ENCODE data around the gene EVL.
A peak's percentile ranks its signal among the peaks of the same experiment; 100 is the strongest.

The EVL gene

DNA sequence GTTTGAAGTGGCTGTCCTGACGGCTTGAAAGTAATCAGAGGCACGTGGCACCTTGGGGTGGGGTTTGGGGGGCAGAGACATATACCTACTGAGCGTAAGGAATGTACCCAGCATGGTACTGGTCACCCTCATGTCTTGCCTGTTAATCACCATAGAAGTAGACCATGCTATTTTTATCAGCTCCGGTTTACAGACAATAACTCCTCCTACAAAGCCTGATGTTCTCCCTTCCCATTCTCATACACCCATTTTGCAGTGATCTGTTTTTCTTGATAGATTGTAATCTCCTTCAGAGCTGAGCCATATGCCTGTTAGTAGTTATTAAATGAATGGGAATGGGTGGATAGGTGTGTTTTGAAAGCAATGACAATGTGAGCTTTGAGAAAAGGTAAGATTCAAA is 10.5 kb downstream of the EVL start:
- Mint-ChIP-seq H3K27me3 (ENCODE audit: low read depth) (no peaks in the 10 kb centered on the region), H3K4me3 (no peak overlapping the region), H3K4me1 (peaks cover 48% of the 10 kb centered on the region), H3K9me3 (no peaks in the 10 kb centered on the region), H3K27ac (no peak overlapping the region), H3K36me3 (ENCODE audit: low read depth) (peaks cover 6% of the 10 kb centered on the region)
- TF ChIP-seq, protein P1, sequence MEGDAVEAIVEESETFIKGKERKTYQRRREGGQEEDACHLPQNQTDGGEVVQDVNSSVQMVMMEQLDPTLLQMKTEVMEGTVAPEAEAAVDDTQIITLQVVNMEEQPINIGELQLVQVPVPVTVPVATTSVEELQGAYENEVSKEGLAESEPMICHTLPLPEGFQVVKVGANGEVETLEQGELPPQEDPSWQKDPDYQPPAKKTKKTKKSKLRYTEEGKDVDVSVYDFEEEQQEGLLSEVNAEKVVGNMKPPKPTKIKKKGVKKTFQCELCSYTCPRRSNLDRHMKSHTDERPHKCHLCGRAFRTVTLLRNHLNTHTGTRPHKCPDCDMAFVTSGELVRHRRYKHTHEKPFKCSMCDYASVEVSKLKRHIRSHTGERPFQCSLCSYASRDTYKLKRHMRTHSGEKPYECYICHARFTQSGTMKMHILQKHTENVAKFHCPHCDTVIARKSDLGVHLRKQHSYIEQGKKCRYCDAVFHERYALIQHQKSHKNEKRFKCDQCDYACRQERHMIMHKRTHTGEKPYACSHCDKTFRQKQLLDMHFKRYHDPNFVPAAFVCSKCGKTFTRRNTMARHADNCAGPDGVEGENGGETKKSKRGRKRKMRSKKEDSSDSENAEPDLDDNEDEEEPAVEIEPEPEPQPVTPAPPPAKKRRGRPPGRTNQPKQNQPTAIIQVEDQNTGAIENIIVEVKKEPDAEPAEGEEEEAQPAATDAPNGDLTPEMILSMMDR (IDR thresholded peaks at IDR 0.05; ENCODE audit: unreplicated experiment in 3 of 3): no peak

DNA sequence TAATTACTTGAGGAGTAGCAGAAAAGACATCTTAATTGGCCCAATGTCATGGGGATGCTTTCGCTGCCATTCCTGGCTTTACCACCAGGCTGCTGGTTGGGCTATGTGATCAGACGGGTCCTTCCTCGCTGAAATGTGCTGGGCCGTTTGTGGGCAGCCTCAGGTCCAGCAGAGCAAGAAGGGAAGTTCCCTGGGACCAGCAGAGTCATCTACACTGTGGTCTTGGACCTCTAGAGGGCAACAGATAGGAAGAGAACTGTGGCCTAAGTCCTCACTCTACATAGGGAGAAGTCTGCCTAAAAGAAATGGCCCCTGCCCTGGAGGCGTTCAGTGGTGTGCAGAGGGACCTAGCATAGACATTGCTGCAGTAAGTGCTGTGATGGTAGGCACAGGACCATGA is 10.9 kb downstream of the EVL start:
- Mint-ChIP-seq H3K9me3 (no peaks in the 10 kb centered on the region), H3K27me3 (ENCODE audit: low read depth) (no peaks in the 10 kb centered on the region), H3K36me3 (ENCODE audit: low read depth) (peaks cover 6% of the 10 kb centered on the region), H3K4me1 (peaks cover 45% of the 10 kb centered on the region), H3K27ac (no peak overlapping the region), H3K4me3 (no peak overlapping the region)
- TF ChIP-seq, protein P1 (IDR thresholded peaks at IDR 0.05; ENCODE audit: unreplicated experiment in 3 of 3): no peak

DNA sequence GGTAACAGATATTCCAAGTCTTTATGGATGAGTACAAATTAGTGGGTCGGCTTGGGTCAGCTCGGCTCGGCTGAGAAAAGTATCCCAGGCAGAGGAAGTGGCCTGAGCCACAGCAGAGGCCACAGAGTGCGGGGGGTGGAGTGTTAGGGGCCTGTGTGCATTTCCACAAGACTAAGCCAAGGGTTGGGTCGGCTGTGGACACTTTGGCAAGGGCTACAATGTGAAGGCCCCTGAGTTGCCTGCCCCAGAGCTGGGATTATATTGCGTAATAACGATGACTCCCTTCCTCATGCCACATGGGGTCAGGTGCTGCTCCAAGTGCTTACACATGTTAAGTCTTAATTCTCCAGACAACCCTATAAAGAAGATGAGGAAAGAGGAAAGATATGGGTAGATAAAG is 11.4 kb downstream of the EVL start:
- no peaks in the 10 kb centered on the region for H3K27me3 Mint-ChIP-seq (ENCODE audit: low read depth)
- H3K36me3 Mint-ChIP-seq (ENCODE audit: low read depth): peaks cover 6% of the 10 kb centered on the region
- TF ChIP-seq, protein P1 (IDR thresholded peaks at IDR 0.05; ENCODE audit: unreplicated experiment in 3 of 3): no peak
- no peaks in the 10 kb centered on the region for H3K9me3 Mint-ChIP-seq
- H3K4me1 Mint-ChIP-seq: peaks cover 45% of the 10 kb centered on the region
- no peak overlapping the region for H3K27ac Mint-ChIP-seq
- H3K4me3 Mint-ChIP-seq: no peak overlapping the region

- Mint-ChIP-seq H3K4me1 (peaks cover 45% of the 10 kb centered on the region), H3K36me3 (ENCODE audit: low read depth) (peaks cover 6% of the 10 kb centered on the region), H3K27me3 (ENCODE audit: low read depth) (no peaks in the 10 kb centered on the region), H3K4me3 (no peak overlapping the region), H3K27ac (no peak overlapping the region), H3K9me3 (no peaks in the 10 kb centered on the region)
- TF ChIP-seq, protein P1 (IDR thresholded peaks at IDR 0.05; ENCODE audit: unreplicated experiment in 3 of 3): no peak
Measured at GRCh38 chr14:100077441-100077840, 12.2 kb downstream of the EVL start.

- no peak overlapping the region for H3K4me3 Mint-ChIP-seq
- TF ChIP-seq, protein P1 (IDR thresholded peaks at IDR 0.05; ENCODE audit: unreplicated experiment in 3 of 3): no peak
- peaks cover 6% of the 10 kb centered on the region for H3K36me3 Mint-ChIP-seq (ENCODE audit: low read depth)
- H3K27ac Mint-ChIP-seq: peak overlapping the region; percentile 6 to 58 (median 41)
- H3K4me1 Mint-ChIP-seq: peaks cover 42% of the 10 kb centered on the region
- H3K27me3 Mint-ChIP-seq (ENCODE audit: low read depth): no peaks in the 10 kb centered on the region
- H3K9me3 Mint-ChIP-seq: no peaks in the 10 kb centered on the region
Measured at GRCh38 chr14:100078216-100078803, 13.1 kb downstream of the EVL start.

DNA sequence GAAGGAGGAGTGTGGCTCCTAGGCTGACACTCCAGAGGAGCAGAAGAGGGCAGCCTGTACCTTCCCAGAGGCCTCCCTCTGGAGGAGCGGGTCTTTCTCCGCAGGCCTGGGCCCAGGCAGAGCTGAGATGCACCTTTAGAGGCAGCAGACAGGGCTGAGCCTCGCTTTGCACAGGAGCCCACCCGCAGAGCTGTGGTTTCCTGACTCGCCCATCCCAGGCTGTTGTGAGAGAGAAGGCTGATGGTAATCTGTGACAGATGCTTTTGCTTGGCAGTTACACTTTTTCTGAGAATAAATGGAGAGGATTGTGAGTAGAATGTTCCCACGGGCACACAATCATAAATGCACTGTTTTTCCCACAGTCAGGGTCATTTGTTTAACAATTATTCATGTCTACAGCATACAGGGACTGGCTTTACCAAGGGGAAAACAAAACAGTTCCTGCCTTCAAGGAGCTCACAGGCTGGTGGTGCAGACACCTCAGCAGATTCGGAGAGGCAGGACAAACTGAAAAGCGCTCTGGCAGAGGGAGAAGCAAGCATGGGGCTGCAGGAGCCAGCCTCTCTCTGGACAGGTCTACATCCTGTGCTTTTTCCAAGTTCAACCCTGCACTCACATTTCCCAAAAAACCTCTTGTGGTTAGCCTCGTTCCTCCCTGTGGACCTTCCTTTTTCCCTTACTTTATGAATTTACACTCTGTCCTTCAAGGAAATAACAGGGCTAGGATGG is 13.9 kb downstream of the EVL start:
- TF ChIP-seq, protein P1 (IDR thresholded peaks at IDR 0.05; ENCODE audit: unreplicated experiment in 3 of 3): no peak
- peaks cover 37% of the 10 kb centered on the region for H3K4me1 Mint-ChIP-seq
- no peaks in the 10 kb centered on the region for H3K27me3 Mint-ChIP-seq (ENCODE audit: low read depth)
- H3K9me3 Mint-ChIP-seq: no peaks in the 10 kb centered on the region
- H3K4me3 Mint-ChIP-seq: no peak overlapping the region
- H3K27ac Mint-ChIP-seq: peak overlapping the region; percentile 31 to 77 (median 58)
- H3K36me3 Mint-ChIP-seq (ENCODE audit: low read depth): peaks cover 6% of the 10 kb centered on the region

Data from nephron (organoid).